ENCODE data around the gene SSTR1. TPM values are rescaled to one million over a fixed set of nuclear protein-coding genes. Genes with fewer than 3 reads are reported as not detected.

The SSTR1 gene
- total RNA-seq, 1 experiment from 2014 or later: 0.07 TPM

GRCh38 chr14:38243696-38244240 lies 36.1 kb downstream of the SSTR1 start:
- H3F3A ChIP-seq (ENCODE audit: low read length, unreplicated experiment): no peaks in the 10 kb centered on the region

GRCh38 chr14:38248321-38249028 lies 40.8 kb downstream of the SSTR1 start:
- intact Hi-C loops (cut with micrococcal nuclease): no loop called here
- ChIA-PET CTCF (no interaction called here), POLR2A (ENCODE audit: unreplicated experiment) (no interaction called here)
- Histone ChIP-seq H3K4me3 (ENCODE audit: low read length) (no peak overlapping the region), H3F3A (ENCODE audit: low read length, unreplicated experiment) (no peaks in the 10 kb centered on the region), H3K4me1 (ENCODE audit: insufficient read depth, low read length) (peaks cover 6% of the 10 kb centered on the region; the same call in 1 of the 2 replicates), H3K9me3 (ENCODE audit: low read length) (no peaks in the 10 kb centered on the region), H3K27ac (ENCODE audit: low read length) (no peak overlapping the region), H3K79me2 (ENCODE audit: low read length) (no peaks in the 10 kb centered on the region), H4K20me1 (ENCODE audit: low read length) (no peaks in the 10 kb centered on the region), H2AFZ (ENCODE audit: low read length) (no peak overlapping the region), H3K9ac (ENCODE audit: low read length) (no peak overlapping the region), H3K4me2 (ENCODE audit: low read length) (no peak overlapping the region), H3K9me2 (replicated peaks; ENCODE audit: low read length) (no peaks in the 10 kb centered on the region), H3K36me3 (ENCODE audit: low read depth, low read length) (no peaks in the 10 kb centered on the region), H3K27me3 (ENCODE audit: low read length) (no peaks in the 10 kb centered on the region)
- TF ChIP-seq EZH2phosphoT487 (IDR thresholded peaks at IDR 0.05; ENCODE audit: borderline replicate concordance, low read length): no peak
- TF ChIP-seq CTCF (conservative IDR thresholded peaks at IDR 0.05; ENCODE audit: low read depth, low read length): peak; percentile 42
- no peak for TF ChIP-seq EZH2 (IDR thresholded peaks at IDR 0.05; ENCODE audit: low read length, unreplicated experiment)
- BruUV-seq (replicated peaks): no TSS peak
- no peak for ATAC-seq
- peak; percentile 25 for DNase-seq

More at GRCh38 chr14:38243696-38244240, 36.1 kb downstream of the SSTR1 start:
- no peak overlapping the region for H3K27ac ChIP-seq (ENCODE audit: low read length)
- ATAC-seq: no peak
- POLR2A ChIA-PET (ENCODE audit: unreplicated experiment): no interaction called here
- no peak overlapping the region for H3K4me3 ChIP-seq (ENCODE audit: low read length)
- H3K27me3 ChIP-seq (ENCODE audit: low read length): no peaks in the 10 kb centered on the region; the same call in 1 of the 2 replicates
- no peaks in the 10 kb centered on the region for H4K20me1 ChIP-seq (ENCODE audit: low read length)
- no peak overlapping the region for H2AFZ ChIP-seq (ENCODE audit: low read length)
- no peak overlapping the region for H3K4me2 ChIP-seq (ENCODE audit: low read length)
- no peaks in the 10 kb centered on the region for H3K36me3 ChIP-seq (ENCODE audit: low read depth, low read length)
- no peaks in the 10 kb centered on the region for H3K9me2 ChIP-seq (replicated peaks; ENCODE audit: low read length)
- H3K9ac ChIP-seq (ENCODE audit: low read length): no peak overlapping the region
- H3K79me2 ChIP-seq (ENCODE audit: low read length): no peaks in the 10 kb centered on the region
- H3K9me3 ChIP-seq (ENCODE audit: low read length): no peaks in the 10 kb centered on the region
- BruUV-seq (replicated peaks): no TSS peak
- peaks cover 6% of the 10 kb centered on the region; the same call in 1 of the 2 replicates for H3K4me1 ChIP-seq (ENCODE audit: insufficient read depth, low read length)
- peak; percentile 14 for DNase-seq
- intact Hi-C loops (cut with micrococcal nuclease): no loop called here
- CTCF ChIA-PET: no interaction called here
- TF ChIP-seq EZH2 (IDR thresholded peaks at IDR 0.05; ENCODE audit: low read length, unreplicated experiment): no peak
- TF ChIP-seq EZH2phosphoT487 (IDR thresholded peaks at IDR 0.05; ENCODE audit: borderline replicate concordance, low read length): no peak
- no peak for TF ChIP-seq CTCF (conservative IDR thresholded peaks at IDR 0.05; ENCODE audit: low read depth, low read length)

GRCh38 chr14:38250331-38250730 lies 42.6 kb downstream of the SSTR1 start:
- H3K4me2 ChIP-seq (ENCODE audit: low read length): no peak overlapping the region
- CTCF ChIA-PET: no interaction called here

More at GRCh38 chr14:38250331-38250730, 42.6 kb downstream of the SSTR1 start:
- Histone ChIP-seq H3K27ac (ENCODE audit: low read length) (no peak overlapping the region), H3K36me3 (ENCODE audit: low read depth, low read length) (no peaks in the 10 kb centered on the region), H4K20me1 (ENCODE audit: low read length) (no peaks in the 10 kb centered on the region), H3K9me3 (ENCODE audit: low read length) (no peaks in the 10 kb centered on the region), H2AFZ (ENCODE audit: low read length) (no peak overlapping the region), H3K9ac (ENCODE audit: low read length) (no peak overlapping the region), H3K27me3 (ENCODE audit: low read length) (no peaks in the 10 kb centered on the region), H3F3A (ENCODE audit: low read length, unreplicated experiment) (no peaks in the 10 kb centered on the region), H3K9me2 (replicated peaks; ENCODE audit: low read length) (no peaks in the 10 kb centered on the region), H3K4me1 (ENCODE audit: insufficient read depth, low read length) (no peaks in the 10 kb centered on the region), H3K4me3 (ENCODE audit: low read length) (no peak overlapping the region), H3K79me2 (ENCODE audit: low read length) (no peaks in the 10 kb centered on the region)
- TF ChIP-seq EZH2 (IDR thresholded peaks at IDR 0.05; ENCODE audit: low read length, unreplicated experiment): no peak
- TF ChIP-seq CTCF (conservative IDR thresholded peaks at IDR 0.05; ENCODE audit: low read depth, low read length): no peak
- no peak for TF ChIP-seq EZH2phosphoT487 (IDR thresholded peaks at IDR 0.05; ENCODE audit: borderline replicate concordance, low read length)
- no TSS peak for BruUV-seq (replicated peaks)
- intact Hi-C loops (cut with micrococcal nuclease): no loop called here
- DNase-seq (no peak), ATAC-seq (no peak)
- POLR2A ChIA-PET (ENCODE audit: unreplicated experiment): no interaction called here

Measured in PC-3 (cell line).